Measurements from ENCODE around the gene NR6A1.
A peak's percentile ranks its signal among the peaks of the same experiment; 100 is the strongest.
"Not testable (repeated sequence)": the region's sequence is repeated elsewhere in the genome, so short reads cannot be mapped to it uniquely, and the experiment has no call there.

Gene NR6A1

DNA sequence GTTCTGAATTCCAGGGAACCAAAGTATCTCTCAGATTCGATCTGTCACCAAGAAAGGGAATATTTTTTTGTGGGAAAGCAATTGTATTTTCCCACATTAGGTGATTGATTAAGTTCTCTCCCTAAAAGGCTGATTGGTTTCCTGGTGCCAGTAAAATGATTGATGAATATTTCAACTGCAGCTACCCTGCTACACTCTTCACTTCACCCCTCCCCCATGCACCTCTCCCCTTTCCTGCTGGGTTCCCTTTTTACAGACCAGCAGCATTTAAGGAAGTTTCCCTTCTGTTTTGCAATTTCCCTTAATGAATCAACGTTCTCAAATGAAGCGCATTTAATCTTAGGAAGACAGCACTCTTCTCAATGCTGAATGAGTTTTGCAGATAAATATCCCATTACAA lies 13.1 kb downstream of the NR6A1 start:
- no peak for DNase-seq

DNA sequence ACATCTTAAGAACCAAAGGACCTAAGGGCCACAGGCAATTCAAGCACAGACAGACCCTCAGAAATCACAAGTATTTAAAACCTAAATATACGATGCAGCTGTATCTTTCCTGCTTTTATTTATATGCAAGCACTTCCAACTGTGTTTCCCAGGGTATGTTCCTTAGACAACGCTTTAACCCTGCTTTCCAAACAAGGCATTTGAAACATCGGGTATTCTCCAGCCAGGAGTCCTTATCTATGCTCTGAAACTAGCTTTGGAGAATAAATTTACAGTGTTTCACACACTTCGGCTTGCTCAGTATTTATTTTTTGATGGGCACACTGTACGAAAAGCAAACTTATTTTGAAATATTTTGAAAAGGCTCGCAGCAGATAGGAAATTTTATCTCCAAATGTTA lies 13.5 kb downstream of the NR6A1 start:
- no peak for DNase-seq

DNA sequence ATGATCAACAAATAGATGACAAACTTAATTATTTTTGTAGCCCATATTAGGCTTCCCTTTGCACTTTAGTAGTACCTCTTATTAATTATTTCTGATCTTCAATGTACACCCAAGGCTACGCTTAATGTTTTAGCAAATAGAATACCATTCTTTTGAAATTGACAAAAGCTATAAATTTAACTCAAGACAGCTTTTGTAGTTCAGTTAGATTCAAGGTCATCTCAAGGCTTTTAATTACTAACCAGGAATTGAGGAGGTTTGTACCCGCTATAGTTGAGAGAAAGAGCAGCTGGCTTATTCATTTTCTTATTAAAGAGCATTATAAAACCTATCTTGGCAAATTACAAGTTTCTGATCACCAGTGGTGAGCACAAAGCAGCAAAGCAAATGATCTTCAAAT lies 15.1 kb downstream of the NR6A1 start:
- no peak for DNase-seq

DNA sequence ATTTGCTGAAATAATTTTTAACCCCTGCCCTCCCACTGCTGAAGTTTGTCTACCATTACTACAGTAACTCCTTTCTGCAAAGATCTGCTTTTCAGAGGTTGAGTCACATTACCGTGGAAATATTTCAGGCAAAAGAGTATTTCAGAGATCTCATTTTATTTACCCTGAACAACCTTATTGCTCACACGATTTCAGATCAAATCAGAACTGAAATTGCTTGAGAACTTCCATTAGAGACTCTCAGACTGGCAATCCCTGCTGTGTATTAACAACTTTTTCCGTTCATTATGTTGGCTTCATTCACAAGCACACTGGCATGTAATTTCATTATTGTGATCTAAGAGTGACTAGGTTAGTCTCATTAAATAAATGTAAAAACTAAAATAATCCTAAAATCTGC lies 16.1 kb downstream of the NR6A1 start:
- DNase-seq: no peak

DNA sequence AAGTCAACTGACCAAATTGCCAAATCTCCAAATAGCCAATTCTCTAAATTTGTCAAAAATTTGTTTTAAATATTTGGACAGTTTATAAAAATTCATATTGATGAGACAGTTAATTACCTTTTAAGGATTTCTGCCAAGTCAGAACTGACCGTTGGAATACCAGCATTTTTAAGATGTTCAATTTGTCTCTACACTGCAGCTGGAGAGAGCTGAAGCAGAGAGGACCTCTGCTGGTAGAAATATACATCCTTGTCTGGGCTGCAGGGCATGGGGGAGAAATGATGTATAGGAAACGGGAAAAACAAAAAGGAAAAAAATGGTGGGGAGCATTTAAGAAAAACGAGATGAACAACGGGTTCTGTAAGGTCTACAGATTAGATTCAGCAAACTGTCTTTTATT lies 16.8 kb downstream of the NR6A1 start:
- DNase-seq: no peak

DNA sequence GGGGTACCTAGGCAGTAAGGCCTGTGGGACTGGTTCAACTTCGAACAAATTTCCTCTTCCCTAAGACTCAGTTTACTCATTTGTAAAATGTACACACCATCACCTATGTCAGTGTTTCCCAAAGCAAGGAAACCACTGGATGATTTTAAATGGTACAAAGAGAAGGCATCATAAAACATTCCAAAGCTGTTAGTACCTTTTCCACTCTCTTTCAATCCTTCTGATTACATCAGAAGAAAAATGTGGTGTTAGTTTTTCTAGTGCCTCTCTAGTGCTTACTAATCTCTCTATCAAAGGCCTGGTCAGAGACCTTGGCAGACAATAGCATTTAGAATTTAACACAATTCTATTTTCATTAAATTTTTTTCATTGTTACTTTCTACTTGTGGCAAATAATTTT lies 18.1 kb downstream of the NR6A1 start:
- DNase-seq: no peak

DNA sequence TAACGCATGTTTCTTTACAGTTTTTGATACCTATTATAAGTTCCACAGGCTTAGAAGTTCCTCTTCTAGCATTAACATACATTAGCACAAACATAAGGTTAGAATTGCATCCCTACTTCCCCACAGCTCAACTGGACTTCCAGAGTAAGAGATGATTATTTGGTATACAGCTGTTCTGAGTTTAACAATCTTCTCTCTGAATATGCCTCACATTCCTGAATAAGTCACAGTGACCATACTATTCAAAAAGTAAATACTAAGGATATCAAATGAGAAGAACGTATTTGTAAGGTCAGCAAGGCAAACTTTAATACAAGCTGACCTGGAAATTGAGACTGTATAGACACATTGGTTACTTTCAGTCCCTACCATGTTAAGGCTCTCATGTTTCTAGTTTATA lies 21.3 kb downstream of the NR6A1 start:
- no peak for DNase-seq

DNA sequence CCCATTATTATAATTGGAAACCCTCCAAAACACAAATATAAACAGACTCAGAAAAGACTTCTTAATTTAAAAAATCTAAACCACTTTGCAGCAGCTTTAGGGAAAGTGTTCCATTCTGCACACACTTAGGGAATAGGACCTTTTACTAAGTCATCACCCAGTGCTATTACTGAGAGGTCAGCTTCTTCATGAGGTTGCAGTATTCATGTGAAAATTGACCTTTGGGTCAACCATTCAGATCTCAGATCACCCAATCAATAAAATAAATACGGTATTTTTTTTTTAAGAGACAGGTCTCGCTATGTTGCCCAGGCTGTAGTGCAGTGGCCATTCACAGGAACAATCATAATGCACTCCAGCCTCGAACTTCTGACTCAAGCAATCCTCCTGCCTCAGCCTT lies 21.8 kb downstream of the NR6A1 start:
- no peak for DNase-seq

DNA sequence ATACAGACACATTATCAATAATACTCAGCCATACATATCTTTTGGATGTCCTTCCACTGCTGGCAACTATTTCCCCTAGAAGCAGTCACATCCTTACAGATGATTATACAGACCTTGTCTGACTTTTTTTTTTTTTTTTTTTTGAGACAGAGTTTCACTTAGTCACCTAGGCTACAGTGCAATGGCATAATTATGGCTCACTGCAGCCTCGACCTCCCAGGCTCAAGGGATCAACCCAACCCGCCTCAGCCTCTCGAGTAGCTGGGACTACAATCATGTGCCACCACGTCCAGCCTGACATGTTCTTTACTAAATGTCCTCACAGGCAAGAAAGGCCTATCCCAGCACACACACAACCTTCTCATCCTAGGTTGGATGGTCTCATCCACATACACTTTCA lies 24.0 kb downstream of the NR6A1 start:
- DNase-seq: no peak

DNA sequence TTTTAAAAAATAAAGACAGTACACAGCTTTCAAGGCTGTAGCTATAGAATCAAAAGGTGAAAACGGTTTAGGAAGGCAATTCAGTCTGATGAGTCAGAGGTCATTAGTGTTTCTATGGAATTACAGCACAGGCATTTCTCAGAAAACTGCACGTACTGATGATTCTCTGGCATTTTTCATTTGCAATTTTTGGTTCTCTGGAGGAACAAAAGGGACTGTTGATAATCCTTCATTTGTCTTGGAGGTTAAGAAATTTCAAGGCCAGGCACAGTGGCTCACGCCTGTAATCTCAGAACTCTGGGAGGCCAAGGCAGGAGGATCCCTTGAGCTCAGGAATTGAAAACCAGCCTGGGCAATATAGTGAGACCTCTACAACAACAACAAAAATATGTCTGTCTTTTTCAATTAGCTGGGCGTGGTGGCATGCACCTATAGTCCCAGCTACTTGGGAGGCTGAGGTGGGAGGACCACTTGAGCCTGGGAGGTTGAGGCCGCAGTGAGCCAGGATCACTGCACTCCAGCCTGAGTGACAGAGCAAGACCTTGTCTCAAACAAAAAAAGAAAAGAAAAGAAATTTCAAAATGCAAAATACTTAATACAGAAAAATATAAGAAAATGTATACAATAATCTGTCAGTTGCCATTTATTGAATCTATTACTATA lies 27.3 kb downstream of the NR6A1 start:
- DNase-seq: no peak

DNA sequence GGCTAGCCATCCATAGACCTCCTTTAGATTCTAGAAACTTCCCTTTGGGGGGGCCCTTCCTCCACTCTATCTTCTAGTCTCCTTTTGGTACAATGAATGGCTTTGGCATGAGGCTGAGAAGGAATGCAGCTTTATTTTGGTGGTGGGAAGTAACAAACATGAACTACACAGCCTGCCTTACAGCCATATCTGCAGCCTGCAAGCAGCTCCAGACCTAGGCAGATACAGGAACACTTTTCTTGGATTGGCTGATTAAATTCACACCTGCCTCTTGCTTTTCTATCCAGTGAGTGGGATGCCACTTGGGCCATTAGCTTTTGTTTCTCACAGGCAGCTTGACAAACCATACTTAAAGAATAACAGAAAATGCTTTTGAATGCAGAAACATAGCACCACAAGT lies 28.2 kb downstream of the NR6A1 start:
- DNase-seq: no peak

DNA sequence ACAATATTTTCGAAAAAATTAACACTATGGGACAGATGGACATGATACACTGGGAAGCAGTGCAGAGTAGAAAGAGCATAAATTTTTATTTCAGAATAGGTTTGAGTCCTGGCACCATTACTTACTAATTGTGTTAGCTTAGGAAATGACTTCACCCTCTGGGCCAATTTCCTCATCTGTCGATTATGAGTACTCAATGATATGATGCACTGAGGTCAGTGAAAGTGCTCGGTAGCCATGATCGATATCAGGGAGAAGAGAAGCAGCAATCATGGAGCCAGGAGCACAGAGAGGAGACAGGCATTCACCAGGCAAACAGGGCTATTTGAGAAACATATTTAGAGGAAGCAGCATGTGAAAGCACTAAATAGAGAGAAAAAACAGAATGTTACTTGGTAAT lies 29.4 kb downstream of the NR6A1 start:
- no peak for DNase-seq

DNA sequence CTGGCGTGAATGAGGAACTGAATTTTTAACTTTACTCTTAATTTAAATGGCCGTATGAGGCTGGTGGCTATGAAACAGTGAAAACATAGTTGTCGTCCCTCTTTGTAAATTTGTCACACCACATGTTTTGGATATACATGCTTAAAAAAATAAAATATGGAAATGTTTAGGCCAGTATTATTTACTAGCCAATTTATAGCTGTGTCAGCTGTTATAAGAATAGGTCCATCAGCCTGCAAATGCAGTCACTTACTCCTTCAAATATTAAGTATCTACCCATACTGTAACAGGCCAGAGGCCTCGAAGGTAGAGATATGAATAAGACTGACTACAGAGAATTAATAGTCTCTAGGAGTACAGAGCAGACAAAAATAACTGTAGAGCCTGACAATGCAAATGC lies 30.0 kb downstream of the NR6A1 start:
- peak; percentile 12 to 40 for DNase-seq

DNA sequence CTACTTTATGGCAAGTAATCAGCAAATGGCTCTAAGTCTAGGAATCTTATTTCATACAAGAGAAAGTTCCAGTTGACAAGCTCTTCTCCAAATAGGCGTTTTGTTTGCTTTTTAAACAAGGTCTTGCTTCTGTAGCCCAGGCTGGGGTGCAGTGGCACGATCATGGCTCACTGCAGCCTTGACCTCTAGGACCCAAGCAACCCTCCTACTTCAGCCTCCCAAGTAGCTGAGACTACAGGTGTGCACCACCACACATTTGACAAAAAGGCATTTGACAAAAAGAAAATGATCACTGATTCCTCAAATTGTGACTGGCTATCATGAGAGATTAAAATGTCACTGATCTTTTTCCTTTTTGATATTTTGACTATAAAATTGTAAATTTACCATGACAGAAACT lies 31.8 kb downstream of the NR6A1 start:
- no peak for DNase-seq

DNA sequence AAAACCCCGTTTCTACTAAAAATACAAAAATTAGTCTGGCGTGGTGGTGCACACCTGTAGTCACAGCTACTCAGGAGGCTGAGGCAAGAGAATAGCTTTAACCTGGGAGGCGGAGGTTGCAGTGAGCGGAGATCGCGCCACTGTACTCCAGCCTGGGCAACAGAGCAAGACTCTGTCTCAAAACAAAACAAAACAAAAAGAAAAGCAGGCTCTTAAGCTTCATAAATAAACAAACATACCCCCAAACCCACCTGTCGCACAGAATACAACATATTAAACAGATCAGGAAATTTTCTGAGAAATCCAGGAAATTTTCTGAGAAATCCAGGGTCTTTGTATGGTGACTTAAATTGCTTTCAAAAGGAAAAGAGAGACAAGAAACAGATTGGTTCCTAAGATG lies 33.0 kb downstream of the NR6A1 start:
- not testable (repeated sequence) for DNase-seq

DNA sequence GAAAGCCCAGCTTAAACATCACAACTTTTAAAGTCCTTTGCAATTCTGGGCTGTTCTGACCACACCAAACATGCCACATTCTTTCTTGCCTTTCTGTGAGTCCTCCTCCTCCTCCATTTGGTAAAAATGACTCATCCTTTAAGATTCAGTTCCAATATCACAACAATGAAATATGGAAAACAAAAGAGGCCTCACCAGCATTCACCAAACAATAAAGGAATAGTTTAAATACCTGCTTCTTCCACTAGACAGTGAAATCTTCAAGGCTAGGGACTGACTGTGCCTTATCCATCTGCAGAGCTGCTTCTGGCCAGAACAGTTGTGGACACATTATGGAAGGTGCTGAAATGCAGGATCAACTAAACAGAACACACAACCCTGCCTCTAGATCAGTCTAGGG lies 36.0 kb downstream of the NR6A1 start:
- DNase-seq: no peak

DNA sequence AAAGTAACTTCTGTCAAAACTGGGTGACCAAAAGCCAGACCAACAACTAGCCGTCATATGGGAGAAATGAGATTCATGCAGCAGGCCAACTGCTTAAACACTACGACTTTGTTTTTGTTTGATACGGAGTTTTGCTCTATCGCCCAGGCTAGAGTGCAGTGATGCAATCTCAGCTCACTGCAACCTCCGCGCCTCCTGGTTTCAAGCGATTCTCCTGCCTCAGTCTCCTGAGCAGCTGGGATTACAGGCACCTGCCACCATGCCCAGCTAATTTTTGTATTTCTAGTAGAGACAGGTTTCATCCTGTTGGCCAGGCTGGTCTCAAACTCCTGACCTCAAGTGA lies 36.4 kb downstream of the NR6A1 start:
- not testable (repeated sequence) for DNase-seq

DNA sequence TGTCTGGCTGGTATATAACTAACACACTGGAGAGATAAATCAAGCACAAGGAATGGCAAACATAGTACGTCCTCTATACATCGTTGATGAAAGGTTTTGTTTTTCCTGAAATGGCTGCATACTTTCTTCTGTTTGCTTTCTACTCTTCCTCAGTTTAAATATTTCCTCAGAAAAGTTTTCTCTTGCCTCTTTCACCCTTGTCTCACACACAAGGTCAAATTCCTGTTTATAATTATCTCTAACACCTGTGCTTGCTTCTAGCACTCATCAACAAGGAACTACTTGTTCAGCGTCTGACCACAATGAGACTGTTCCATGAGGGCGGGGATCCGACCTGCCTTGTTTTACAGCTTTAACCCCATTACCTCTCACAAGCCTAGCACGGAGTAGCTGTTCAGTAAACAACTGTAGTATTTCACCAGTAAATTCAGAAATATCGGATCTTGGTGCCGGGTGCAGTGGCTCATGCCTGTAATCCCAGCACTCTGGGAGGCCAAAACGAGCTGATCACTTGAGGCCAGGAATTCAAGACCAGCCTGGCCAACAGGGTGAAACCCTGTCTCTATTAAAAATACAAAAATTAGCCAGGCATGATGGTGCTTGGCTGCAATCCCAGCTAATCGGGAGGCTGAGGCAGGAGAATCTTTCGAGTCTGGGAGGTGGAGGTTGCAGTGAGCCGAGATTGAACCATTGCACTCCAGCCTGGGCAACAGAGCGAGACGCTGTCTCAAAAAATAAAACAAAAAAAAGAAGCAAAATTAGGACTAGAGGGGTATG lies 37.0 kb downstream of the NR6A1 start:
- DNase-seq: peak; percentile 65 to 68

DNA sequence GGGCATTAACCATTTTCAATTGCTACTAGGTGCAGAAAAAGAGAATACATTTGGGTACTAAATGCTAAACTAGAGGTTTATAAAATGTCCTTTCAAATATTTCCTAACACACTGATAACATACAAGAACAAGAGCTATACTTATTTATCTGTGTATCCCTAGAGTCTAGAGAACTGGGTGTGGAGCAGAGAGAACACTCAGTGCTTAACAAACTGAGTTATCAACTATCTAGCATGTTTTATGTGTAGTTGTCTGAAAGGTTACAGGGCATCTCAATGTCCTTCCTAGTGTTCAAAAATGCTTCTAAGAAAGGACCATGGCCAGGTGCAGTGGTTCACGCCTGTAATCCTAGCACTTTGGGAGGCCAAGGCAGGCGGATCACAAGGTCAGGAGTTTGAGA lies 40.3 kb downstream of the NR6A1 start:
- no peak for DNase-seq

DNA sequence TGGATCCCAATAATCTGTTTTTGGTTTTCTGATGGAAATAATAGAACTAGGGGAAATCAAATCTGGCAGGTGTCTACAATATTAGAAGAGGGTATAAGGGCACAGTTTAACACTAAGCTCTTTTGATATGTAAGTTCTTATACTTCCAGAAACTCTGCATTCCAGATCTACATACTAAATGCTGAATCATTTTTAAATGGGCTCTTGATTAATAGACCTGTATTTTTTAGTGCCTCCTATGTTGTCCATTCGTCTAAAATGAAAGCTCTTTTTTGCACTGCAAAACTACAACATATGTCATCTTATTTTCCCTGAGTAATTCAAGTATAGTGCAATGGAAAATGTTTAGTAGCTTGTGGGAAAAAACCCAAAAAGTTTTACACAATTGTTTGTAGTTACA lies 44.2 kb downstream of the NR6A1 start:
- no peak for DNase-seq

DNA sequence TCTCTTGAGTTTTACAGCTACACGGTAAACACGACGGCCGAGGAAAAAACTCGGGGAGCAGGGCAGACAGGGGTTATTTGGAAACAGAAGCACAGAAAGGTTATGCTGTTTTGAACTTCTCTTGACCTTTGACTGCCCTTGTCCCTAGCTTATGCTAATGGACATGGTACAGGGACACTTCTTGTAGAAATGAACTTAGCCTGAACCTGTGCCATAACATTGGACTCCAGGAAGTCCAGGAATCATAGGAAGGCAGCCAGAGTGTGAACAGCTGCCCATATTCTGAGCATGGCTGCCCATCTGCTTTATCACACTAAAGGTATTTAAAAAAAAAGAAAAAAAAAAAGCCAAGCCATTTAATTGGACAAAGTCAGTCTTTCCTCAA lies 46.1 kb downstream of the NR6A1 start:
- DNase-seq: no peak

DNA sequence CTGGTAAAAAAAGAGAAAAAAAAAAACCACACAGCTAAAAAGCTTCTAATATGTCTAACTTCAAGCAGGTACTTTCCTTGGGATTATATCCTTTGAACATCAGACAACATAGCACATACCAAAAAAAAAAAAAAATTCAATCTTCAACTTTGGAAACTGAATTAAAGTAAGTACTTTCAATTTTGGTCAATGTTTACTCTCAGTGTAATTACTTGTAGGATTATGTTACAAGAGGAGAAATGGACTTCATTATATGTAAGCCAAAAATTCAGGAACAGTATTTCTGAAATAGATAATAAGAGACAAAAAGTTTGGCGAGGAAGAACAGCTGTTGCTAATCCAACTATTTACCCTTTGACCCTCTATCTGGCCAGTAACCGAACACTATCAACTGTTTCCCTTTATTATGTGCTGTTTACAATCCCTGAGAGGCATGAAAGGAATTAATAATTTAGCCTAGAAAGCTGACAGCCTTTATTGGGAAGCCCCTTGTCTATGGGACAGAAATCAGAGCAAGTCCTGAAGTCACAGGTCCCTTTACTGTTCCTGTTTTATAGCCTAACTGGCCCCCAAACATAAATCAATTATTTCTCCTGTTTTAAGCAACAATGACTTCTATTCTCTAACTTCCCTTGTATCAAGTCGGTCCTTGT lies 46.6 kb downstream of the NR6A1 start:
- no peak for DNase-seq

DNA sequence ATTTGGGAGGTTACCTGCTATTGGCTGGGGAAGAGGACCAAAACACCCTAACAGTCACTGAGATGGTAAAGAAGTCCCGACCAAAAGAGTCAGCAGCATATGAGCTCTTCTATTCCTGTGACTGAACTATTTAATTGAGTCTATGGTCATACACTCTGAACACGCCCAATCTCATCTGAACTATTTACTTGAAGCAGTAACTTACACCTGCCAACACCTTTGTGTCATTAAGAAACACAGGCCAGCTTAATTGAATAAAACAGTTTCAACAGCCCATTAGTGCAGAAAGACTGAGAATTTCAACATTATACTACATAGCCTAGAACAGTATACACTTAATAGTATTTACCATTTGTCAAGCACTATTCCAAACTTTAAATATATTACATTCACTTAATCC lies 47.8 kb downstream of the NR6A1 start:
- DNase-seq: no peak

DNA sequence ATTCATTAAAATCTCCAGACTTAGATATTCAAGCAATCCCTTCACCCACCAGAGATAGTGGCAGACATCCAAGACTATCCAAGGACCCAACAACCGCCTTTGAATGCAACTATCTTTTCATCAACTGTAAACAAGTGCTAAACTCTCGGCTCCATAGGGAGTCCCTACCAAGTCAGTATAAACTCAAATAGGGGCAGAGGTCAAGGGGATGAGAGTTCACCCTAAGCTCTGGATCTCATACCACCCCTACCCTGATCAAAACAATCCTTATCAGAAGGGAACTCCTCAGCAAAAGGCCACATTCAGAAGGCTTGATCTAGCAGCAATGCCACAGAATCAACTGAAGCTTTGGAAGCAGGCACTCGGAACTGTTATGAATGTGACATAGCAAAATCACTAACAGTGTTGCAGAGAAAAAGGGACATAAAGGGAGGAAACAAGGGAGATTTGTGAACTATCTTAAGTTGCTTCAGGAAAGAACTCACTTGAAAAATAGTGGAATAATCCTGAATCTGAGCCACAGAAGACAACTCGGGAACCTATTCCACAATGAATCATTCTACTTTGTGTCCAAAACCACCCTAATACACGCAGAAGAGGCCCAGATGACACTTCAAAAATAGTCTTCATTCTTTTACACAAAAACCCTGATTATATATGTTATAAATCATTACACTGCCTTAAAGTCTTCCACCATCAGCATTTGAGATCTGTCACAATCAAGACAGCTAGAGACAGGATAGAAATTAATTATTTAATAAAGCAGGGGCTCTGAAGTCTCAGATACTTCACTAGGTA lies 49.8 kb downstream of the NR6A1 start:
- no peak for DNase-seq
